Body of pancreas (tissue), 4 donors: ENCODE measurements around the gene CLPTM1. TPM values are rescaled to one million over a fixed set of nuclear protein-coding genes. Genes with fewer than 3 reads are reported as not detected.

Source experiments
- ATAC-seq: fragments of 150-250 bp; one replicate; pipeline ENCODE4 v1.9.1; 2016
- DNase-seq, 4 donors: peaks; one replicate each; pipeline ENCODE4 v3.0.0-alpha.2; 2019
- H3K27ac ChIP-seq, 4 donors: fragments of 200-600 bp; sonication (generic); 1 replicate in 3 of 4; 2 replicates in 1 of 4; pipeline versions ENCODE4 v1.5.1 to v1.6.1; 2016 to 2019; ENCODE audit warnings: mild to moderate bottlenecking in 1 of 4, mixed read lengths in 1 of 4, moderate library complexity in 1 of 4
- H3K27me3 ChIP-seq, 2 donors: fragments of 200-600 bp; sonication (generic); one replicate each; pipeline ENCODE4 v1.6.0; 2016; ENCODE audit warnings: mild to moderate bottlenecking in 1 of 2
- H3K36me3 ChIP-seq, 2 donors: fragments of 200-600 bp; sonication (generic); replicated peaks in 1 of 2; 2 replicates each; pipeline ENCODE4 v1.5.1; 2016; ENCODE audit warnings: low read depth in 2 of 2; ENCODE audit not compliant: insufficient read depth in 1 of 2
- H3K4me1 ChIP-seq: fragments of 200-600 bp; sonication (generic); one replicate; pipeline ENCODE4 v1.6.0; 2016
- H3K4me3 ChIP-seq, 2 donors: fragments of 200-600 bp; sonication (generic); 1 replicate in 1 of 2; 2 replicates in 1 of 2; pipeline ENCODE4 v1.5.1; 2016 to 2019
- H3K9me3 ChIP-seq, 3 donors: fragments of 200-600 bp; sonication (generic); 1 replicate in 2 of 3; 2 replicates in 1 of 3; pipeline ENCODE4 v1.5.1; 2016
- CTCF ChIP-seq, 7 experiments: fragments of 450-650 bp in 4 of 7; fragments of 200-600 bp in 3 of 7; sonication (generic) in 3 of 7; IDR thresholded peaks; one replicate each; pipeline ENCODE4 v1.5.1; 2016 to 2019; ENCODE audit warnings: antibody characterized with exemption in 7 of 7
- POLR2A ChIP-seq, 3 donors: fragments of 450-650 bp; IDR thresholded peaks; one replicate each; pipeline ENCODE4 v1.6.1; 2016; ENCODE audit warnings: antibody characterized with exemption in 3 of 3, mild to moderate bottlenecking in 2 of 3
- WGBS, 2 donors: methylation state at CpG; one replicate each; pipeline ENCODE4 v1.1.5; 2017; 5-methylcytosine and 5-hydroxymethylcytosine counted together
- intact Hi-C: fragments of 100-400 bp; cut with DNase I; formaldehyde crosslinking; loops from one replicate; pipeline ENCODE4 v1.15.1; 2023
- total RNA-seq, 2 donors: library from RNA; depleted of rRNA; stranded (reverse); fragments of >200 nt; gene quantifications; one replicate each; pipeline ENCODE4 v1.1.0, GENCODE V29; 2016

CLPTM1 gene, protein sequence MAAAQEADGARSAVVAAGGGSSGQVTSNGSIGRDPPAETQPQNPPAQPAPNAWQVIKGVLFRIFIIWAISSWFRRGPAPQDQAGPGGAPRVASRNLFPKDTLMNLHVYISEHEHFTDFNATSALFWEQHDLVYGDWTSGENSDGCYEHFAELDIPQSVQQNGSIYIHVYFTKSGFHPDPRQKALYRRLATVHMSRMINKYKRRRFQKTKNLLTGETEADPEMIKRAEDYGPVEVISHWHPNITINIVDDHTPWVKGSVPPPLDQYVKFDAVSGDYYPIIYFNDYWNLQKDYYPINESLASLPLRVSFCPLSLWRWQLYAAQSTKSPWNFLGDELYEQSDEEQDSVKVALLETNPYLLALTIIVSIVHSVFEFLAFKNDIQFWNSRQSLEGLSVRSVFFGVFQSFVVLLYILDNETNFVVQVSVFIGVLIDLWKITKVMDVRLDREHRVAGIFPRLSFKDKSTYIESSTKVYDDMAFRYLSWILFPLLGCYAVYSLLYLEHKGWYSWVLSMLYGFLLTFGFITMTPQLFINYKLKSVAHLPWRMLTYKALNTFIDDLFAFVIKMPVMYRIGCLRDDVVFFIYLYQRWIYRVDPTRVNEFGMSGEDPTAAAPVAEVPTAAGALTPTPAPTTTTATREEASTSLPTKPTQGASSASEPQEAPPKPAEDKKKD
- 10 to 100 TPM; 37.1 to 48.5 TPM for total RNA-seq

- WGBS, 2 donors: 0% methylated on average over 56 to 64 of the region's 65 CpGs
- Histone ChIP-seq H3K27me3 (no peaks in the 10 kb centered on the region), H3K9me3 (no peaks in the 10 kb centered on the region), H3K4me1 (peaks cover 58% of the 10 kb centered on the region), H3K4me3 (peak within 1 kb of the TSS; percentile 80 to 95), H3K27ac (peak within 1 kb of the TSS; percentile 75 to 96 (median 93)), H3K36me3 (no peaks in the 10 kb centered on the region)
- TF ChIP-seq CTCF (IDR thresholded peaks at IDR 0.05) (peak in 3 of 7 experiments; percentile 26 to 35 (median 34)), POLR2A (IDR thresholded peaks at IDR 0.05) (peak; percentile 33 to 87 (median 79))
- intact Hi-C loops: no loop called here
- ATAC-seq (peak; percentile 95), DNase-seq (peak; percentile 97 to 98 (median 98))
These were observed at the start of gene CLPTM1 for GRCh38 chr19:44954649-44955504. TSS of gene CLPTM1 (plus strand) at chr19:44955380. CDS start at chr19:44955396, 16 bp downstream.

- TF ChIP-seq POLR2A (IDR thresholded peaks at IDR 0.05): peak in 1 of 3 donors; percentile 38
- TF ChIP-seq CTCF (IDR thresholded peaks at IDR 0.05): no peak
- WGBS, 2 donors: 5 to 6% methylated on average over 6 to 20 of the region's 20 CpGs
- H3K36me3 ChIP-seq: peaks cover 0 to 2% of the 10 kb centered on the region in 2 donors
- intact Hi-C loops: loop anchor here (5.0 kb wide), 1 partner anchor 37 kb away; the partner anchor contains the start of gene APOC4
- no peaks in the 10 kb centered on the region for H3K9me3 ChIP-seq
- H3K4me3 ChIP-seq: no peak within 1 kb of the TSS
- H3K27me3 ChIP-seq: peaks cover 0 to 11% of the 10 kb centered on the region in 2 donors
- DNase-seq (peak in 1 of 4 donors; percentile 36), ATAC-seq (no peak)
- H3K27ac ChIP-seq: no peak within 1 kb of the TSS
- H3K4me1 ChIP-seq: peaks cover 29% of the 10 kb centered on the region
These were observed 49.6 kb upstream of the CLPTM1 start, which contains the start of gene APOE for GRCh38 chr19:44905437-44906160. TSS of gene APOE (plus strand) at chr19:44905796. CDS start at chr19:44906625, 829 bp downstream.

DNA sequence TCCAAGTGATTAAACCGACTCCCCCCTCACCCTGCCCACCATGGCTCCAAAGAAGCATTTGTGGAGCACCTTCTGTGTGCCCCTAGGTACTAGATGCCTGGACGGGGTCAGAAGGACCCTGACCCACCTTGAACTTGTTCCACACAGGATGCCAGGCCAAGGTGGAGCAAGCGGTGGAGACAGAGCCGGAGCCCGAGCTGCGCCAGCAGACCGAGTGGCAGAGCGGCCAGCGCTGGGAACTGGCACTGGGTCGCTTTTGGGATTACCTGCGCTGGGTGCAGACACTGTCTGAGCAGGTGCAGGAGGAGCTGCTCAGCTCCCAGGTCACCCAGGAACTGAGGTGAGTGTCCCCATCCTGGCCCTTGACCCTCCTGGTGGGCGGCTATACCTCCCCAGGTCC lies 47.6 kb upstream of the CLPTM1 start:
- WGBS, 2 donors: 75 to 88% methylated on average over 9 of the region's 12 CpGs
- ATAC-seq (no peak), DNase-seq (no peak)
- Histone ChIP-seq H3K36me3 (no peaks in the 10 kb centered on the region), H3K27ac (no peak overlapping the region), H3K9me3 (no peaks in the 10 kb centered on the region), H3K4me3 (no peak overlapping the region), H3K4me1 (peaks cover 36% of the 10 kb centered on the region), H3K27me3 (peaks cover 0 to 11% of the 10 kb centered on the region in 2 donors)
- intact Hi-C loops: loop anchor here (5.0 kb wide), 1 partner anchor 35 kb away; the partner anchor contains the start of gene APOC4
- TF ChIP-seq POLR2A (IDR thresholded peaks at IDR 0.05) (no peak), CTCF (IDR thresholded peaks at IDR 0.05) (no peak)
